Fibroblast of lung (primary cell): ENCODE results near the gene SLCO1B3.

Source experiments
- CTCF ChIP-seq, 2 donors: IDR thresholded peaks in 1 of 2; conservative IDR thresholded peaks in 1 of 2; 1 replicate in 1 of 2; 2 replicates in 1 of 2; pipeline ENCODE4 v1.5.1; 2011 to 2012; ENCODE audit warnings: low read length in 2 of 2, control low read depth in 1 of 2, inconsistent platforms in 1 of 2, low read depth in 1 of 2, mild to moderate bottlenecking in 1 of 2
- EZH2 ChIP-seq: IDR thresholded peaks from 2 replicates; pipeline ENCODE4 v1.5.1; 2012; ENCODE audit warnings: low read length, control low read depth, mild to moderate bottlenecking; ENCODE audit errors: missing control alignments

- TF ChIP-seq CTCF (conservative IDR thresholded peaks at IDR 0.05 in 1 of 2, IDR thresholded peaks at IDR 0.05 in 1 of 2; ENCODE audit: low read depth in 1 of 2, low read length in 2 of 2) (no peak), EZH2 (no peak)
Observed at GRCh38 chr12:20777420-20777819, 33.1 kb upstream of the SLCO1B3 start.
